Neuron (in vitro differentiated cells): Measurements from ENCODE around the gene PIK3CB.
"Not testable (repeated sequence)": the region's sequence is repeated elsewhere in the genome, so short reads cannot be mapped to it uniquely, and the experiment has no call there.

Experiments
- H2AFZ ChIP-seq: one replicate; pipeline ENCODE4 v1.6.1; 2013; ENCODE audit warnings: low read depth, mild to moderate bottlenecking, inconsistent platforms, low read length, moderate library complexity
- H3K27me3 ChIP-seq: one replicate; pipeline ENCODE4 v1.6.1; 2013; ENCODE audit warnings: low read length; ENCODE audit not compliant: insufficient read depth
- H3K36me3 ChIP-seq: one replicate; pipeline ENCODE4 v1.6.1; 2013; ENCODE audit warnings: low read length; ENCODE audit not compliant: insufficient read depth
- H3K4me1 ChIP-seq: one replicate; pipeline ENCODE4 v1.6.1; 2013; ENCODE audit warnings: low read length; ENCODE audit not compliant: insufficient read depth
- H3K4me3 ChIP-seq: 2 replicates; pipeline ENCODE4 v1.5.1; 2013; ENCODE audit warnings: mild to moderate bottlenecking, low read length, moderate library complexity
- H3K9me3 ChIP-seq: one replicate; pipeline ENCODE4 v1.6.1; 2013; ENCODE audit warnings: low read length

Gene PIK3CB

GRCh38 chr3:138862531-138862923 lies 27.8 kb upstream of the PIK3CB start:
- Histone ChIP-seq H3K36me3 (no peaks in the 10 kb centered on the region), H2AFZ (peak overlapping the region; percentile 42), H3K27me3 (no peaks in the 10 kb centered on the region), H3K4me3 (peak overlapping the region; percentile 33), H3K4me1 (peaks cover 25% of the 10 kb centered on the region), H3K9me3 (no peaks in the 10 kb centered on the region)

DNA sequence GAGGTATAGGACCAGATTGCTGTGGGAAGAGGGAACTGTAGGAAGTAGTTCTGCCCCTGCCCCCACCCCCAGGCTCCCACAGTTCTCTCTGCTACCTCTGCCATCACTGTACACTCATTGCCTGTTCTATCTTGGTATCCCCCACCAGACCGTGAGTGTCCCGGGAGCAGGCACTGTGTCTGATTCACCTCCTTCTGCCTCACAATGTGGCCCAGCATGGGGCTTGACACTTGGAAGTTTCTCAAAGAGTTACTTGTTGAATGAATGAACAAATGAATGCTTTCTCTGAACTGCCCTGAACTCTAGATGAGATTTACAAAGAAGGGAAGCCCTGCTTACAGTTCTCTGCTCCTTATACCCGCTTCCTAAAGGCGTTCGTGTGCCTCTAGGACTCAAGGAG lies 27.1 kb upstream of the PIK3CB start:
- Histone ChIP-seq H2AFZ (no peak overlapping the region), H3K4me3 (no peak overlapping the region), H3K36me3 (no peaks in the 10 kb centered on the region), H3K4me1 (peaks cover 25% of the 10 kb centered on the region), H3K27me3 (no peaks in the 10 kb centered on the region), H3K9me3 (no peaks in the 10 kb centered on the region)

DNA sequence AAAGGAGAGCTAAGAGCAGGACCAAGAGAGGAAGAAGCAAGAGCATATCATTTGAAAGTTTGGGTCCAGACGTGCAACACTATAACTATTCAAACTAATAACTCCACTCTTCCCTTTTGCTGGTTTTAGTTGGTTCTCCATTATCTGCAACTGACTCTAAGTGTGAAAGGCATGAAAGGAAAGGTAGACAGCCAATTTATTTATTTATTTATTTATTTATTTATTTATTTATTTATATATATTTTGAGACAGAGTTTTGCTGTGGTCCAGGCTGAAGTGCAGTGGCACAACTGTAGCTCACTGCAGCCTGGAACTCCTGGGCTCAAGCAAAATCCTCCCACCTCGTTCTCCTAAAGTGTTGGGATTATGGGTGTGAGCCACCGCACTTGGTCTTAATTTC lies 22.1 kb upstream of the PIK3CB start:
- no peaks in the 10 kb centered on the region for H3K9me3 ChIP-seq
- H2AFZ ChIP-seq = no peak overlapping the region
- no peaks in the 10 kb centered on the region for H3K27me3 ChIP-seq
- peaks cover 7% of the 10 kb centered on the region for H3K4me1 ChIP-seq
- no peaks in the 10 kb centered on the region for H3K36me3 ChIP-seq
- no peak overlapping the region for H3K4me3 ChIP-seq

DNA sequence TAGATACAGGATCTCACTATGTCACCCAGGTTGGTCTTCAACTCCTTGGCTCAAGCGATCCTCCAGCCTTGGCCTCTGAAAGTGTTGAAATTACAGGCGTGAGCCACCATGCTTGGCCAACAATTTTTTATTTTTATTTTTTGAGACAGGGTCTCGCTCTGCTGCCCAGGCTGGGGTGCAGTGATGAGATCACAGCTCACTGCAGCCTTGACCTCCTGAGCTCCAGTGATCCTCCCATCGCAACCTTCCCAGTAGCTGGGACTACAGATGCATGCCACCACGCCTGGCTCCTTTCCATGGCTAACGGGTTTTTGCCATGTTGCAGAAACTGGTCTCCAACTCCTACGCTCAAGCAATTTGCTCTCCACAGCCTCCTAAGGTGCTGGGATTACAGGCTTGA lies 20.2 kb upstream of the PIK3CB start:
- no peaks in the 10 kb centered on the region for H3K27me3 ChIP-seq
- H3K4me3 ChIP-seq = no peak overlapping the region
- no peaks in the 10 kb centered on the region for H3K9me3 ChIP-seq
- H3K36me3 ChIP-seq = no peaks in the 10 kb centered on the region
- H3K4me1 ChIP-seq = no peaks in the 10 kb centered on the region
- H2AFZ ChIP-seq = no peak overlapping the region

DNA sequence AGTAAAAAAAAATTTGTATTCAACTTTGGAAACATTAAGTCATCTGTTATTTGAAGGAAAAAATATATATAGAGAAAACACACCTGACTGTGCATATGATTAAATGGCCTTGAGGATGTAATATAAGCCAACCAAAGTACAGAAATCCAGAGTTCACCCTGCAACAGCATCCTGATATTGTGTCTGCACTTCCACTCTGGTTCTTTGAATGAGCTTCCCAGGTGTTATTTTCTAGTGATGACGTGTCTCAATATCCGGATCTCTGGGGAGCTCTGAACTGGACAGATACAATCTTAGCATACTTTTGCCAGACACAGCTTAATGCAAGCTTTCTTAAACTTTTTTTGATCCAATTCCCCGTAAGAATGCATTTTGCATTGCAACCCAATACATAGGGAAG lies 19.5 kb upstream of the PIK3CB start:
- no peaks in the 10 kb centered on the region for H3K27me3 ChIP-seq
- H2AFZ ChIP-seq = no peak overlapping the region
- H3K4me1 ChIP-seq = no peaks in the 10 kb centered on the region
- H3K9me3 ChIP-seq = no peaks in the 10 kb centered on the region
- no peaks in the 10 kb centered on the region for H3K36me3 ChIP-seq
- no peak overlapping the region for H3K4me3 ChIP-seq

DNA sequence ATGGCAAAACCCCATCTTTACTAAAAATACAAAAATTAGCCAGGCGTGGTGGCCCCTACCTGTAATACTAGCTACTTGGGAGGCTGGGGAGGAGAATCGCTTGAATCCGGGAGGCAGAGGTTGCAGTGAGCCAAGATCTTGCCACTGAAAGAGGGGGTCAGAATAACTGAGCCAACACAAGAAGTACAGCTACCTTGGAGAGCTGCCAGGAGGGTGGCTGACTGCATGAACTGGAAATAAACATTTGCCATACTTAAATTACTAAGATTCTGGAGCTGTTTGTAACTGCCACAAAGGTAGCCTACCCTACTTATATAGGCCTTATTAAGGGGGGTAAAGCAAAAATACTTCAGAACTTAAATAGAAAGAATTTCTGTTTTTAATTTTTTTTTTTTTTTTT lies 15.4 kb upstream of the PIK3CB start:
- no peaks in the 10 kb centered on the region for H3K4me1 ChIP-seq
- H3K36me3 ChIP-seq = no peaks in the 10 kb centered on the region
- H3K4me3 ChIP-seq = no peak overlapping the region

GRCh38 chr3:138849222-138849940 lies 14.7 kb upstream of the PIK3CB start:
- Histone ChIP-seq H3K4me1 (no peaks in the 10 kb centered on the region), H3K36me3 (no peaks in the 10 kb centered on the region), H3K4me3 (no peak overlapping the region), H2AFZ (no peak overlapping the region), H3K9me3 (no peaks in the 10 kb centered on the region), H3K27me3 (no peaks in the 10 kb centered on the region)

More for the DNA sequence above, 15.4 kb upstream of the PIK3CB start:
- Histone ChIP-seq H2AFZ (no peak overlapping the region), H3K9me3 (no peaks in the 10 kb centered on the region), H3K27me3 (no peaks in the 10 kb centered on the region)

DNA sequence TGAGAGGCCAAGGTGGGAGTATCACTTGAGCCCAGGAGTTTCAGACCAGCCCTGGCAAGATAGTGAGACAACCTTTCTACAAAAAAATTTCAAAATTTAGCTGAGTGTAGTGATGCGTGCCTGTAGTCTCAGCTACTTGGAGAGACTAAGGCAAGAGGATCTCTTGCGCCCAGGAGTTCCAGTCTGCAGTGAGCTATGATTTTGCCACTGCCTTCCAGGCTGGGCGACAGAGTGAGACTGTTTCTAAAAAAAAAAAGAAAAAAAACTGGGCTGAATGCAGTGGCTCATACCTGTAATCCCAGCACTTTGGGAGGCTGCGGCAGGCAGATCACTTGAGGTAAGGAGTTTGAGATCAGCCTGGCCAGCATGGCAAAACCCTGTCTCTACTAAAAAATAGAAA lies 14.0 kb upstream of the PIK3CB start:
- Histone ChIP-seq H2AFZ (no peak overlapping the region), H3K27me3 (no peaks in the 10 kb centered on the region), H3K4me1 (no peaks in the 10 kb centered on the region), H3K36me3 (no peaks in the 10 kb centered on the region), H3K9me3 (no peaks in the 10 kb centered on the region), H3K4me3 (no peak overlapping the region)

- H3K4me3 ChIP-seq, H3K4me1 ChIP-seq, H3K27me3 ChIP-seq, H3K9me3 ChIP-seq, H2AFZ ChIP-seq, H3K36me3 ChIP-seq: not testable (repeated sequence)
Observed at GRCh38 chr3:138846824-138847223, 12.1 kb upstream of the PIK3CB start.

GRCh38 chr3:138846262-138846791 lies 11.6 kb upstream of the PIK3CB start:
- Histone ChIP-seq H3K36me3 (no peaks in the 10 kb centered on the region), H3K4me1 (no peaks in the 10 kb centered on the region), H3K4me3 (no peak overlapping the region), H2AFZ (no peak overlapping the region), H3K9me3 (no peaks in the 10 kb centered on the region), H3K27me3 (no peaks in the 10 kb centered on the region)

GRCh38 chr3:138845771-138846173 lies 11.0 kb upstream of the PIK3CB start:
- Histone ChIP-seq H3K4me1 (no peaks in the 10 kb centered on the region), H3K4me3 (no peak overlapping the region), H3K9me3 (no peaks in the 10 kb centered on the region), H3K36me3 (no peaks in the 10 kb centered on the region), H2AFZ (no peak overlapping the region), H3K27me3 (no peaks in the 10 kb centered on the region)

DNA sequence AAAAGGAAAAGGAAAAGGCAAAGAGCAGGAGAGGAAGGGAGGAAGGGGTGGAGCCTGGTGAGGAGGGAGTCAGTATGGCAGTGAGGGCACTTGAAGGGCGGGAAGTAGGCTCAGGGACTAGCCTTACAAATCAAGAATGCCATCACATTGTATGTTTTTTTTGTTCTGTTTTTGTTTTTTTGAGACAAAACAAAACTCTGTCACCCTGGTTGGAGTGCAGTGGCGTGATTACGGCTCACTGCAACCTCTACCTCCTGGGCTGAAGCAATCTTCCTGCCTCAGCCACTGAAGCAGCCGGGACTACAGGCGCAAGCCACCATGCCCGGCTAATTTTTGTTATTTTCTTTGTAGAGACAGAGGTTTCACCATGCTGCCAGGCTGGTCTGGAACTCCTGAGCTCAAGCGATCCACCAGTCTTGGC lies 10.5 kb upstream of the PIK3CB start:
- Histone ChIP-seq H3K27me3 (no peaks in the 10 kb centered on the region), H3K4me3 (no peak overlapping the region), H3K36me3 (no peaks in the 10 kb centered on the region), H2AFZ (no peak overlapping the region), H3K9me3 (no peaks in the 10 kb centered on the region), H3K4me1 (no peaks in the 10 kb centered on the region)

DNA sequence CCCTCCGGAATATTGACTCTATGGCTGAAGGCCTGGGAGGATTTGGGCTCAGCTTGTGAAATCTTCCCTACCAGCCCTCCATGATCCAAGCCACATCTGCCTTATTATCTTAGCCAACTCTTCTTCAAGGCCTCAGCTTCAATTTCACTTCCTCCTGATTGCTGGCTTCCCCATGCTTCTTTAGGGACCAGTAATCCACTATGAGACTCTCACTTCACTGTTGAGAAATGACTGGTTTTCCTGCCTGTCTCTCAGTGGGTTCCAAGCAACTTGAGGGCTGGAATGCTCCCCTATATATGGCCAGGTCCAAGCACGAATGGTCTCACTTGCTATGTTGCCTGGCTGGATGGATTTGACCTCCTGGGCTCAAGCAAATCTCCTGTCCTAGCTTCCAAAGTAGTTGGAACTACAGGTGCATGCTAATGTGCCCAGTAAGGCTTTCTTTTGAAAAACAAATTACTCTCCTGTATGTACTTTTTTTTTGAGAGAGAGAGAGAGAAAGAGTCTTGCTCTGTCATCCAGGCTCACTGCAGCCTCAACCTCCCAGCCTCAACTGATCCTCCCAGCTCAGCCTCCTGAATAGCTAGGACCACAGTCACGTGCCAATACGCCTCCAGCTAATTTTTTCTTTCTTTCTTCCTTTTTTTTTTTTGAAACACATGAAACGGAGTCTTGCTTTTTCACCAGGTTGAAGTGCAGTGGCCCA lies 7.9 kb upstream of the PIK3CB start:
- Histone ChIP-seq H3K27me3 (no peaks in the 10 kb centered on the region), H3K4me3 (no peak overlapping the region), H3K4me1 (no peaks in the 10 kb centered on the region), H2AFZ (no peak overlapping the region), H3K36me3 (no peaks in the 10 kb centered on the region), H3K9me3 (no peaks in the 10 kb centered on the region)
